Measurements from ENCODE around the gene TMEM220.

DNA sequence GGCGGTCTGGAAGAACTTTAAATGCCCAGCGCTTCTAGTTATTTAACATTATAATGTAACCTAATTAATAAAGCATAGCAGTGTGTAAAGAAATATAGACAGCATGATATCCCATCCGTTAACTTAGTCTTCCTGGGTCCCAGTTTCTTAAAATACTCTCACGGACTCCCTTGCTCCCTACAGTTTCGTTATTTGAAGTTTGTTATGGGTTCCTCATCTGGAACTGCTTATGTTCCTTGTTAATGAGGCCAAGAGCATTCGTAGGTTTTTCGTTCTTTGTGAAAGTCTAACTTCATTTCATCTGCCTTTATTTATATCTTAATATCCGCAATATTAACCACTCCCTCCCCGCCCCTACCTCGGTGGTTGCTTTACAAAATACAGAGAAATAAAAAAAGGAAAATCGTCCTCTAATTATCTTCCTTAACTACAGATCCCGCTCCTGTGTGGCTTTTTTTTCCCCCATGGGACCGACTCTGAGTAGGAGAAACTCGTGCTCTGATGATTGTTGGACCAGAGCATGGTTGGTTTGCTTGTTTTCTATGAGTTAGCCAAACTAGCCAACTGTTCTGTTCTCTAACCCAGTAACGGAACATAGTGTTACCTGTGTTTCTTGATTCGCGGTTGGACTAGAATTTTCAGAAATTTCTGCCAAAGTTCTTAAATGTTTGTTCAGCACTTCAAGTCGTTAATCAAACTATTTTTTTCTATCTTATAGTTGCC is 31.6 kb downstream of the TMEM220 start:
- TF ChIP-seq, protein P1, sequence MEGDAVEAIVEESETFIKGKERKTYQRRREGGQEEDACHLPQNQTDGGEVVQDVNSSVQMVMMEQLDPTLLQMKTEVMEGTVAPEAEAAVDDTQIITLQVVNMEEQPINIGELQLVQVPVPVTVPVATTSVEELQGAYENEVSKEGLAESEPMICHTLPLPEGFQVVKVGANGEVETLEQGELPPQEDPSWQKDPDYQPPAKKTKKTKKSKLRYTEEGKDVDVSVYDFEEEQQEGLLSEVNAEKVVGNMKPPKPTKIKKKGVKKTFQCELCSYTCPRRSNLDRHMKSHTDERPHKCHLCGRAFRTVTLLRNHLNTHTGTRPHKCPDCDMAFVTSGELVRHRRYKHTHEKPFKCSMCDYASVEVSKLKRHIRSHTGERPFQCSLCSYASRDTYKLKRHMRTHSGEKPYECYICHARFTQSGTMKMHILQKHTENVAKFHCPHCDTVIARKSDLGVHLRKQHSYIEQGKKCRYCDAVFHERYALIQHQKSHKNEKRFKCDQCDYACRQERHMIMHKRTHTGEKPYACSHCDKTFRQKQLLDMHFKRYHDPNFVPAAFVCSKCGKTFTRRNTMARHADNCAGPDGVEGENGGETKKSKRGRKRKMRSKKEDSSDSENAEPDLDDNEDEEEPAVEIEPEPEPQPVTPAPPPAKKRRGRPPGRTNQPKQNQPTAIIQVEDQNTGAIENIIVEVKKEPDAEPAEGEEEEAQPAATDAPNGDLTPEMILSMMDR (conservative IDR thresholded peaks at IDR 0.05), result no peak
- no peak for TF ChIP-seq EZH2 (IDR thresholded peaks at IDR 0.05; ENCODE audit: low read depth)

All from PC-9 (cell line).